Gastroesophageal sphincter (tissue), 4 donors: Measurements from ENCODE around the gene ZDHHC11. TPM values are rescaled to one million over a fixed set of nuclear protein-coding genes. Genes with fewer than 3 reads are reported as not detected.

Source experiments
- ATAC-seq: fragments of 150-250 bp; one replicate; pipeline ENCODE4 v1.9.1; 2016; ENCODE audit warnings: mild to moderate bottlenecking, moderate library complexity
- H3K27ac ChIP-seq, 4 donors: fragments of 200-600 bp; sonication (generic) in 3 of 4; 1 replicate in 3 of 4; 2 replicates in 1 of 4; pipeline ENCODE4 v1.5.1; 2016 to 2019
- H3K27me3 ChIP-seq: fragments of 200-600 bp; sonication (generic); one replicate; pipeline ENCODE4 v1.5.1; 2019
- H3K36me3 ChIP-seq, 2 donors: fragments of 200-600 bp; sonication (generic); one replicate each; pipeline ENCODE4 v1.5.1; 2019; ENCODE audit warnings: control low read depth in 1 of 2
- H3K4me1 ChIP-seq, 3 donors: fragments of 200-600 bp; sonication (generic); 1 replicate in 2 of 3; 2 replicates in 1 of 3; pipeline ENCODE4 v1.5.1; 2016 to 2019; ENCODE audit warnings: control low read depth in 2 of 3
- H3K4me3 ChIP-seq, 2 donors: fragments of 200-600 bp; sonication (generic); one replicate each; pipeline ENCODE4 v1.5.1; 2019; ENCODE audit warnings: mild to moderate bottlenecking in 1 of 2, moderate library complexity in 1 of 2
- H3K9me3 ChIP-seq, 3 donors: fragments of 200-600 bp; sonication (generic); one replicate each; pipeline ENCODE4 v1.5.1; 2017 to 2019; ENCODE audit warnings: control low read depth in 2 of 3
- CTCF ChIP-seq, 4 experiments: fragments of 200-600 bp in 2 of 4; fragments of 450-650 bp in 2 of 4; sonication (generic) in 1 of 4; IDR thresholded peaks; one replicate each; pipeline ENCODE4 v1.5.1; 2017 to 2019; ENCODE audit warnings: antibody characterized with exemption in 4 of 4, mild to moderate bottlenecking in 2 of 4, moderate library complexity in 2 of 4
- EP300 ChIP-seq: sonication (generic); formaldehyde crosslinking; IDR thresholded peaks from one replicate; pipeline ENCODE4 v1.6.1; 2017; ENCODE audit warnings: antibody characterized with exemption, mild to moderate bottlenecking
- POLR2A ChIP-seq, 2 donors: fragments of 450-650 bp; IDR thresholded peaks; one replicate each; pipeline ENCODE4 v1.6.1; 2017; ENCODE audit warnings: antibody characterized with exemption in 2 of 2, mild to moderate bottlenecking in 2 of 2, moderate library complexity in 1 of 2
- POLR2AphosphoS5 ChIP-seq: sonication (generic); formaldehyde crosslinking; IDR thresholded peaks from one replicate; pipeline ENCODE4 v1.6.1; 2017; ENCODE audit warnings: antibody characterized with exemption
- WGBS, 2 donors: methylation state at CpG; one replicate each; pipeline ENCODE4 v1.1.5; 2018; ENCODE audit warnings: low coverage in 1 of 2; 5-methylcytosine and 5-hydroxymethylcytosine counted together
- total RNA-seq, 4 donors: library from RNA; depleted of rRNA; stranded (reverse); fragments of >200 nt; gene quantifications; one replicate each; pipeline ENCODE4 v1.1.0, GENCODE V29; 2016

The ZDHHC11 gene
- total RNA-seq, 4 donors from 2014 or later: 2.3 to 19.1 (median 7.4) TPM

- no peaks in the 10 kb centered on the region for H3K9me3 ChIP-seq
- H3K27me3 ChIP-seq: no peaks in the 10 kb centered on the region
- H3K36me3 ChIP-seq: peaks cover 0 to 100% of the 10 kb centered on the region in 2 donors
- no peak for TF ChIP-seq CTCF (IDR thresholded peaks at IDR 0.05)
- TF ChIP-seq EP300: no peak
- no peak for TF ChIP-seq POLR2A (IDR thresholded peaks at IDR 0.05)
- no peak for TF ChIP-seq POLR2AphosphoS5
- peaks cover 0 to 18% (median 4%) of the 10 kb centered on the region in 3 donors for H3K4me1 ChIP-seq
- WGBS, 2 donors: 92% methylated on average over 2 of the region's 16 CpGs; no CpG with 5 or more reads in 1 of the 2 donors
- H3K27ac ChIP-seq: no peak overlapping the region
- ATAC-seq: no peak
- H3K4me3 ChIP-seq: no peak overlapping the region
Observed at GRCh38 chr5:868428-869135, 17.8 kb upstream of the ZDHHC11 start.

GRCh38 chr5:867300-867870 lies 16.6 kb upstream of the ZDHHC11 start:
- peaks cover 0 to 18% (median 4%) of the 10 kb centered on the region in 3 donors for H3K4me1 ChIP-seq
- no peaks in the 10 kb centered on the region for H3K9me3 ChIP-seq
- H3K27me3 ChIP-seq: no peaks in the 10 kb centered on the region
- H3K4me3 ChIP-seq: no peak overlapping the region
- H3K27ac ChIP-seq: no peak overlapping the region
- peaks cover 0 to 100% of the 10 kb centered on the region in 2 donors for H3K36me3 ChIP-seq
- WGBS, 2 donors: 100% methylated on average over 2 to 3 of the region's 6 CpGs
- ATAC-seq: no peak
- TF ChIP-seq CTCF (IDR thresholded peaks at IDR 0.05) (no peak), POLR2AphosphoS5 (no peak), POLR2A (IDR thresholded peaks at IDR 0.05) (no peak)

GRCh38 chr5:865771-866170 lies 15.0 kb upstream of the ZDHHC11 start:
- no peak for TF ChIP-seq POLR2AphosphoS5
- TF ChIP-seq EP300: no peak
- no peak for TF ChIP-seq CTCF (IDR thresholded peaks at IDR 0.05)
- TF ChIP-seq POLR2A (IDR thresholded peaks at IDR 0.05): no peak
- Histone ChIP-seq H3K4me1 (peaks cover 0 to 18% (median 4%) of the 10 kb centered on the region in 3 donors), H3K27ac (no peak overlapping the region), H3K9me3 (no peaks in the 10 kb centered on the region), H3K4me3 (no peak overlapping the region), H3K27me3 (no peaks in the 10 kb centered on the region), H3K36me3 (peaks cover 0 to 96% of the 10 kb centered on the region in 2 donors)
- no peak for ATAC-seq
- WGBS, 2 donors: no CpG with 5 or more reads among the region's 10 CpGs

GRCh38 chr5:865168-865521 lies 14.4 kb upstream of the ZDHHC11 start:
- Histone ChIP-seq H3K27me3 (no peaks in the 10 kb centered on the region), H3K4me3 (no peak overlapping the region), H3K4me1 (peaks cover 0 to 18% (median 4%) of the 10 kb centered on the region in 3 donors), H3K36me3 (peaks cover 0 to 94% of the 10 kb centered on the region in 2 donors), H3K27ac (peak overlapping the region in 1 of 4 donors; percentile 14), H3K9me3 (no peaks in the 10 kb centered on the region)
- peak; percentile 5 for ATAC-seq
- TF ChIP-seq CTCF (IDR thresholded peaks at IDR 0.05): no peak
- TF ChIP-seq POLR2A (IDR thresholded peaks at IDR 0.05): no peak
- TF ChIP-seq EP300: no peak
- WGBS, 2 donors: 91% methylated on average over 9 of the region's 24 CpGs; no CpG with 5 or more reads in 1 of the 2 donors
